Gastrocnemius medialis (tissue), 4 donors: ENCODE data around the gene LCN15. TPM values are rescaled to one million over a fixed set of nuclear protein-coding genes. Genes with fewer than 3 reads are reported as not detected.

Experiments used
- ATAC-seq, 2 donors: fragments of 150-250 bp; one replicate each; pipeline ENCODE4 v1.9.1; 2016
- DNase-seq, 2 donors: peaks; one replicate each; pipeline ENCODE4 v3.0.0-alpha.2; 2019
- H3K27ac ChIP-seq, 4 donors: fragments of 200-600 bp; sonication (generic); 1 replicate in 1 of 4; 2 replicates in 3 of 4; pipeline ENCODE4 v1.5.1; 2016 to 2018; ENCODE audit warnings: mild to moderate bottlenecking in 2 of 4, moderate library complexity in 1 of 4
- H3K27me3 ChIP-seq, 3 donors: fragments of 200-600 bp; sonication (generic) in 2 of 3; 1 replicate in 1 of 3; 2 replicates in 2 of 3; pipeline versions ENCODE4 v1.5.1 to v1.6.0; 2016 to 2019; ENCODE audit warnings: mild to moderate bottlenecking in 1 of 3, moderate library complexity in 1 of 3
- H3K36me3 ChIP-seq, 2 donors: fragments of 200-600 bp; sonication (generic) in 1 of 2; one replicate each; pipeline ENCODE4 v1.5.1; 2017 to 2018
- H3K4me1 ChIP-seq, 2 donors: fragments of 200-600 bp; sonication (generic) in 1 of 2; one replicate each; pipeline ENCODE4 v1.5.1; 2016 to 2017; ENCODE audit warnings: mild to moderate bottlenecking in 2 of 2
- H3K4me3 ChIP-seq, 4 donors: fragments of 200-600 bp; sonication (generic) in 3 of 4; 1 replicate in 1 of 4; 2 replicates in 3 of 4; pipeline ENCODE4 v1.5.1; 2016 to 2019; ENCODE audit warnings: mild to moderate bottlenecking in 2 of 4
- H3K9me3 ChIP-seq, 3 donors: fragments of 200-600 bp; sonication (generic) in 2 of 3; 1 replicate in 1 of 3; 2 replicates in 2 of 3; pipeline ENCODE4 v1.5.1; 2016 to 2019
- POLR2A ChIP-seq, 2 donors: fragments of 450-650 bp; IDR thresholded peaks; one replicate each; pipeline ENCODE4 v1.6.1; 2017; ENCODE audit warnings: antibody characterized with exemption in 2 of 2, mild to moderate bottlenecking in 2 of 2, moderate library complexity in 2 of 2
- in situ Hi-C, 4 donors: fragments of 200-750 bp; cut with MboI; loops; one replicate each; pipeline versions ENCODE4 v1.15.0 to v1.8.0; 2017; ENCODE audit warnings: low sequenced_read_pairs in 4 of 4
- intact Hi-C: fragments of 100-400 bp; cut with DNase I; formaldehyde crosslinking; loops from one replicate; pipeline ENCODE4 v1.15.1; 2023; ENCODE audit warnings: low total_unique reads
- total RNA-seq, 4 donors: library from RNA; depleted of rRNA; stranded (reverse); fragments of >200 nt; gene quantifications; one replicate each; pipeline versions ENCODE4 v1.1.0 to v1.2.3, GENCODE V29; 2016
- TF ChIP-seq, protein P1 (sequence below), 5 experiments: fragments of 450-650 bp in 3 of 5; fragments of 200-600 bp in 2 of 5; sonication (generic) in 2 of 5; IDR thresholded peaks in 4 of 5; conservative IDR thresholded peaks in 1 of 5; 1 replicate in 4 of 5; 2 replicates in 1 of 5; pipeline ENCODE4 v1.5.1; 2016 to 2019; ENCODE audit warnings: antibody characterized with exemption in 5 of 5, mild to moderate bottlenecking in 3 of 5, moderate library complexity in 3 of 5

LCN15 gene
- not detected for total RNA-seq

DNA sequence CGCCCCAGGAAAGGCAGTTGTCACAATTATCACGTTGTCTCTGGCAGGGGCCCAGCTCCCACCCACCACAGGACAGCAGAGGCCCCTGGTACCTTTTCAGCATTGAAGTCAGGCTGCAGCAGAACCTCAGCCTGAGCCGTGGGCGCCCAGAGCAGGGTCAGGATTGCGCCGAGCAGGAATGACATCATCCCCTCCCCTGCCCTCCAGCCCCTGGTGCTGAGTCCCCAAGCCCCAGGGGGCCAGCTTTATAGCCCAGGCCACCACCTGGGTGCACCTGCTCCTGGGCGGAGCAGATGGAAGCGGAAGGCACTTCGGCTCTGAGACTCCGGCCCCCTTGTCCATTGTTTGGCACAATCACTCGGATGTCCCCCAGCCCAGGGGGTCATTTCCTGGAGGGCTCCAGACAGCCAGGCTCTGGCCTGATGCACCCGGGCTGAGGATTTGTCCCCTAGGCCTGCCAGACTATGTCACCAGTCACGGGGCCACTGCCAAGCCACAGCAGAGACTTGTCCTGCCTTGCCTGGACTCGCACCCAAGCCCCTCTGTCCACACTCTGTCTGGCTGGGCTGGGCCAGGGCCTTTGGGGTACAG, at the start of gene LCN15:
LCN15 (minus strand) TSS at position 218 of the 591 bp plus-strand sequence; CDS start at position 188, 30 bp downstream.
- Histone ChIP-seq H3K27ac (no peak within 1 kb of the TSS), H3K4me3 (no peak within 1 kb of the TSS), H3K4me1 (peaks cover 0 to 4% of the 10 kb centered on the region in 2 donors), H3K27me3 (peaks cover 0 to 6% (median 0%) of the 10 kb centered on the region in 3 donors), H3K36me3 (no peaks in the 10 kb centered on the region), H3K9me3 (no peaks in the 10 kb centered on the region)
- intact Hi-C loops (no loop called here), in situ Hi-C loops (no loop called here)
- no peak for TF ChIP-seq POLR2A (IDR thresholded peaks at IDR 0.05)
- TF ChIP-seq, protein P1, sequence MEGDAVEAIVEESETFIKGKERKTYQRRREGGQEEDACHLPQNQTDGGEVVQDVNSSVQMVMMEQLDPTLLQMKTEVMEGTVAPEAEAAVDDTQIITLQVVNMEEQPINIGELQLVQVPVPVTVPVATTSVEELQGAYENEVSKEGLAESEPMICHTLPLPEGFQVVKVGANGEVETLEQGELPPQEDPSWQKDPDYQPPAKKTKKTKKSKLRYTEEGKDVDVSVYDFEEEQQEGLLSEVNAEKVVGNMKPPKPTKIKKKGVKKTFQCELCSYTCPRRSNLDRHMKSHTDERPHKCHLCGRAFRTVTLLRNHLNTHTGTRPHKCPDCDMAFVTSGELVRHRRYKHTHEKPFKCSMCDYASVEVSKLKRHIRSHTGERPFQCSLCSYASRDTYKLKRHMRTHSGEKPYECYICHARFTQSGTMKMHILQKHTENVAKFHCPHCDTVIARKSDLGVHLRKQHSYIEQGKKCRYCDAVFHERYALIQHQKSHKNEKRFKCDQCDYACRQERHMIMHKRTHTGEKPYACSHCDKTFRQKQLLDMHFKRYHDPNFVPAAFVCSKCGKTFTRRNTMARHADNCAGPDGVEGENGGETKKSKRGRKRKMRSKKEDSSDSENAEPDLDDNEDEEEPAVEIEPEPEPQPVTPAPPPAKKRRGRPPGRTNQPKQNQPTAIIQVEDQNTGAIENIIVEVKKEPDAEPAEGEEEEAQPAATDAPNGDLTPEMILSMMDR (IDR thresholded peaks at IDR 0.05 in 4 of 5, conservative IDR thresholded peaks at IDR 0.05 in 1 of 5), result no peak
- ATAC-seq (no peak), DNase-seq (no peak)

- no peak for TF ChIP-seq POLR2A (IDR thresholded peaks at IDR 0.05)
- TF ChIP-seq, protein P1 (IDR thresholded peaks at IDR 0.05 in 4 of 5, conservative IDR thresholded peaks at IDR 0.05 in 1 of 5), result no peak
- H3K27me3 ChIP-seq, result no peaks in the 10 kb centered on the region
- intact Hi-C loops (no loop called here), in situ Hi-C loops (no loop called here)
- peak overlapping the region in 3 of 4 donors; percentile 82 to 94 (median 94) for H3K27ac ChIP-seq
- no peaks in the 10 kb centered on the region for H3K9me3 ChIP-seq
- peak overlapping the region; percentile 76 to 98 (median 92) for H3K4me3 ChIP-seq
- ATAC-seq (no peak), DNase-seq (no peak)
- H3K4me1 ChIP-seq, result peaks cover 31 to 35% of the 10 kb centered on the region in 2 donors
- H3K36me3 ChIP-seq, result peaks cover 0 to 6% of the 10 kb centered on the region in 2 donors
Observed at GRCh38 chr9:136808806-136809158, 44.5 kb upstream of the LCN15 start.

DNA sequence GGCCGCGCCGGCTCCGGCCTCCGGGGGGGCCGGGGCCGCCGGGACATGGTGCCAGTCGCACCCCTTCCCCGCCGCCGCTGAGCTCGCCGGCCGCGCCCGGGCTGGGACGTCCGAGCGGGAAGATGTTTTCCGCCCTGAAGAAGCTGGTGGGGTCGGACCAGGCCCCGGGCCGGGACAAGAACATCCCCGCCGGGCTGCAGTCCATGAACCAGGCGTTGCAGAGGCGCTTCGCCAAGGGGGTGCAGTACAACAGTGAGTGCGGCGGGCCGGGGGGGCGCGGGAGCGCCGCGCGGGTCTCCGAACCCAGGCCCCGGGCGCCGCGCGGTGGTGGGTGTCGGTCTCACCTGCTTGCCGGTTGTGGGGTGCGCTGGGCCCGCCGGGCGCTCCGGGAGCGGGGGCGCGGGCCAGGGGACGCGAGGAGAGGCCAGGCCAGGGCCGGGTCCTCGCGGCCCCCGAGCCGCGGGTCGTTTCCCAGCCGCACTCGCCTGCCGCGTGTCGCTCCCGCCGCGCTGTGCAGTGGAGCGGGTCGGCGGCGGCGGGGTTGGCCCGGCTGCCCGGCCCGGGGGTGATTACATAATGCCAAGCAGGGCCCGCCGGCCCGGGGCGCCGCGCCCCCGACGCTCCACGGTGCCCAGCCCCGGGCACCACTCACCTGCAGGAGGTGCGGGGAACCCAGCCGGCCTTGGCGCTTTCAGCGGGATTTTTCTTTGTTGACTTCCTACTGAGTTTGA, 43.9 kb upstream of the LCN15 start:
- intact Hi-C loops, result no loop called here
- Histone ChIP-seq H3K9me3 (no peaks in the 10 kb centered on the region), H3K4me3 (peak overlapping the region; percentile 76 to 98 (median 92)), H3K36me3 (peaks cover 0 to 5% of the 10 kb centered on the region in 2 donors), H3K27ac (peak overlapping the region; percentile 80 to 94 (median 88)), H3K27me3 (no peaks in the 10 kb centered on the region), H3K4me1 (peaks cover 31 to 35% of the 10 kb centered on the region in 2 donors)
- DNase-seq (peak in 1 of 2 donors; percentile 36), ATAC-seq (peak; percentile 49 to 53)
- TF ChIP-seq, protein P1 (IDR thresholded peaks at IDR 0.05 in 4 of 5, conservative IDR thresholded peaks at IDR 0.05 in 1 of 5), result peak in 2 of 5 experiments; percentile 6 to 10
- peak in 1 of 2 donors; percentile 14 for TF ChIP-seq POLR2A (IDR thresholded peaks at IDR 0.05)
- in situ Hi-C loops, result no loop called here

- TF ChIP-seq, protein P1 (IDR thresholded peaks at IDR 0.05 in 4 of 5, conservative IDR thresholded peaks at IDR 0.05 in 1 of 5), result no peak
- peak; percentile 65 to 80 for TF ChIP-seq POLR2A (IDR thresholded peaks at IDR 0.05)
- Histone ChIP-seq H3K27ac (peak within 1 kb of the TSS; percentile 82 to 94 (median 90)), H3K36me3 (no peaks in the 10 kb centered on the region), H3K9me3 (no peaks in the 10 kb centered on the region), H3K27me3 (peaks cover 0 to under 1% (median 0%) of the 10 kb centered on the region in 3 donors), H3K4me3 (peak within 1 kb of the TSS; percentile 76 to 98 (median 92)), H3K4me1 (peaks cover 31 to 35% of the 10 kb centered on the region in 2 donors)
- in situ Hi-C loops, result no loop called here
- DNase-seq (peak; percentile 29 to 66), ATAC-seq (peak; percentile 92 to 93)
- intact Hi-C loops, result loop anchor here (1.0 to 2.0 kb wide), 2 partner anchors 41 to 137 kb away; partner anchors contain the start of genes FBXW5 and PHPT1
Observed at GRCh38 chr9:136807281-136808074, 43.2 kb upstream of the LCN15 start, which contains the start of gene RABL6. RABL6 (plus strand) TSS chr9:136807948; CDS start chr9:136808197, 249 bp downstream.
